ENCODE results near the gene TRAF3IP1. TPM values are rescaled to one million over a fixed set of nuclear protein-coding genes. Genes with fewer than 3 reads are reported as not detected.

The TRAF3IP1 gene
- total and polyA plus RNA-seq, 2 of the 13 experiments (the other 11 are each of a cell fraction or from before 2014, with no cell fraction given), result 4.1 to 12.9 TPM

GRCh38 chr2:238286551-238286950 is 33.8 kb upstream of the TRAF3IP1 start (continued):
- no peak for TF ChIP-seq EP300 (IDR thresholded peaks at IDR 0.05; ENCODE audit: low read depth in 2 of 2, low read length in 2 of 2)
- TF ChIP-seq EP300 (CRISPR knock-in tag; IDR thresholded peaks at IDR 0.05; ENCODE audit: borderline replicate concordance), result no peak
- TF ChIP-seq HNF4A (CRISPR knock-in tag; IDR thresholded peaks at IDR 0.05), result no peak
- TF ChIP-seq ZNF678 (CRISPR knock-in tag; IDR thresholded peaks at IDR 0.05), result no peak
- TF ChIP-seq HDAC2 (CRISPR knock-in tag; IDR thresholded peaks at IDR 0.05), result no peak
- TF ChIP-seq DR1 (CRISPR knock-in tag; IDR thresholded peaks at IDR 0.05), result no peak
- TF ChIP-seq MXD1 (CRISPR knock-in tag; IDR thresholded peaks at IDR 0.05), result no peak
- TF ChIP-seq PITX1 (CRISPR knock-in tag; IDR thresholded peaks at IDR 0.05), result no peak
- no peak for TF ChIP-seq EZH2 (conservative IDR thresholded peaks at IDR 0.05; ENCODE audit: low read depth, low read length)
- TF ChIP-seq ZNF17 (CRISPR knock-in tag; IDR thresholded peaks at IDR 0.05), result no peak
- no peak for TF ChIP-seq SRSF1 (optimal IDR thresholded peaks at IDR 0.05; ENCODE audit: low read depth, low read length)
- TF ChIP-seq TFAP4 (IDR thresholded peaks at IDR 0.05; ENCODE audit: borderline replicate concordance, low read depth), result peak; percentile 85; the same call in 1 of the 2 replicates
- TF ChIP-seq ZNF784 (CRISPR knock-in tag; IDR thresholded peaks at IDR 0.05; ENCODE audit: borderline replicate concordance), result no peak
- no peak for TF ChIP-seq ZNF142 (CRISPR knock-in tag; IDR thresholded peaks at IDR 0.05)
- TF ChIP-seq CEBPB (IDR thresholded peaks at IDR 0.05; ENCODE audit: borderline replicate concordance, low read depth, low read length), result peak; percentile 72
- no peak for TF ChIP-seq ZNF260 (CRISPR knock-in tag; IDR thresholded peaks at IDR 0.05; ENCODE audit: borderline replicate concordance, low read depth)
- no peak for TF ChIP-seq GABPA (IDR thresholded peaks at IDR 0.05; ENCODE audit: low read depth, low read length)
- no peak for TF ChIP-seq GABPA (CRISPR knock-in tag; IDR thresholded peaks at IDR 0.05; ENCODE audit: low read depth)
- no peak for TF ChIP-seq MAZ (IDR thresholded peaks at IDR 0.05; ENCODE audit: borderline replicate concordance, low read depth, low read length)
- TF ChIP-seq MAZ (CRISPR knock-in tag; IDR thresholded peaks at IDR 0.05; ENCODE audit: low read depth), result no peak
